H9 (cell line): Measurements from ENCODE around the gene CHRDL1. TPM values are rescaled to one million over a fixed set of nuclear protein-coding genes. Genes with fewer than 3 reads are reported as not detected.

Experiments used
- DNase-seq: peaks from one replicate; pipeline ENCODE4 v3.0.0-alpha.2; 2017
- H2AFZ ChIP-seq: one replicate; pipeline ENCODE4 v1.6.1; 2013; ENCODE audit warnings: mild to moderate bottlenecking, low read length, control low read depth, moderate library complexity
- H2AK5ac ChIP-seq: 2 replicates; pipeline ENCODE4 v1.6.1; 2013; ENCODE audit warnings: low read length, control low read depth, mixed read lengths; ENCODE audit not compliant: insufficient read length
- H2BK120ac ChIP-seq: one replicate; pipeline ENCODE4 v1.6.1; 2013; ENCODE audit warnings: low read depth, mild to moderate bottlenecking, low read length, control low read depth, inconsistent platforms; ENCODE audit not compliant: poor library complexity, severe bottlenecking
- H2BK12ac ChIP-seq: 2 replicates; pipeline ENCODE4 v1.6.1; 2013; ENCODE audit warnings: low read length, control low read depth, mixed read lengths, low read depth; ENCODE audit not compliant: insufficient read length
- H2BK15ac ChIP-seq: 2 replicates; pipeline ENCODE4 v1.6.1; 2013; ENCODE audit warnings: low read depth, low read length, control low read depth
- H2BK20ac ChIP-seq: one replicate; pipeline ENCODE4 v1.6.1; 2013; ENCODE audit warnings: low read depth, mild to moderate bottlenecking, low read length, control low read depth, inconsistent platforms; ENCODE audit not compliant: poor library complexity, severe bottlenecking
- H2BK5ac ChIP-seq: 2 replicates; pipeline ENCODE4 v1.6.1; 2013; ENCODE audit warnings: low read length, control low read depth, mixed read lengths; ENCODE audit not compliant: insufficient read length
- H3K14ac ChIP-seq: 2 replicates; pipeline ENCODE4 v1.6.1; 2013; ENCODE audit warnings: low read length, control low read depth; ENCODE audit not compliant: insufficient read depth
- H3K18ac ChIP-seq: 2 replicates; pipeline ENCODE4 v1.6.1; 2013; ENCODE audit warnings: low read depth, mild to moderate bottlenecking, mixed read lengths, low read length, control low read depth; ENCODE audit not compliant: insufficient read length
- H3K23ac ChIP-seq: 2 replicates; pipeline ENCODE4 v1.6.1; 2013; ENCODE audit warnings: low read length, control low read depth, mixed read lengths, low read depth; ENCODE audit not compliant: insufficient read length
- H3K23me2 ChIP-seq: 2 replicates; pipeline ENCODE4 v1.6.1; 2013; ENCODE audit warnings: low read depth, mild to moderate bottlenecking, mixed read lengths, low read length, control low read depth; ENCODE audit not compliant: insufficient read length, poor library complexity, severe bottlenecking
- H3K27ac ChIP-seq: 2 replicates; pipeline ENCODE4 v1.5.1; 2013; ENCODE audit warnings: low read length, control low read depth, mixed read lengths, low read depth; ENCODE audit not compliant: insufficient read length
- H3K27me3 ChIP-seq: 2 replicates; pipeline ENCODE4 v1.6.1; 2013; ENCODE audit warnings: low read length, control low read depth, inconsistent platforms; ENCODE audit not compliant: insufficient read depth
- H3K4ac ChIP-seq: 2 replicates; pipeline ENCODE4 v1.6.1; 2013; ENCODE audit warnings: low read depth, mild to moderate bottlenecking, control low read depth, inconsistent platforms, low read length, moderate library complexity
- H3K4me1 ChIP-seq: 2 replicates; pipeline ENCODE4 v1.6.1; 2013; ENCODE audit warnings: low read length, control low read depth, inconsistent platforms; ENCODE audit not compliant: insufficient read depth
- H3K4me2 ChIP-seq: 2 replicates; pipeline ENCODE4 v1.6.1; 2013; ENCODE audit warnings: low read length, control low read depth, mixed read lengths; ENCODE audit not compliant: insufficient read length, insufficient read depth
- H3K56ac ChIP-seq: 2 replicates; pipeline ENCODE4 v1.6.1; 2013; ENCODE audit warnings: low read depth, mild to moderate bottlenecking, mixed read lengths, low read length, control low read depth; ENCODE audit not compliant: insufficient read length
- H3K79me1 ChIP-seq: 2 replicates; pipeline ENCODE4 v1.6.1; 2013; ENCODE audit warnings: low read depth, mild to moderate bottlenecking, moderate library complexity, low read length, control low read depth, inconsistent platforms; ENCODE audit not compliant: insufficient read depth, poor library complexity, severe bottlenecking
- H3K79me2 ChIP-seq: 2 replicates; pipeline ENCODE4 v1.6.1; 2013; ENCODE audit warnings: low read length, control low read depth, inconsistent platforms; ENCODE audit not compliant: insufficient read depth
- H3K9ac ChIP-seq: 2 replicates; pipeline ENCODE4 v1.6.1; 2013; ENCODE audit warnings: low read length, control low read depth, mixed read lengths; ENCODE audit not compliant: insufficient read length; ENCODE audit errors: extremely low read depth
- H3K9me3 ChIP-seq: one replicate; pipeline ENCODE4 v1.6.1; 2013; ENCODE audit warnings: low read depth, low read length, inconsistent platforms; ENCODE audit not compliant: control insufficient read depth
- H3T11ph ChIP-seq: one replicate; pipeline ENCODE4 v1.6.1; 2013; ENCODE audit warnings: mild to moderate bottlenecking, low read length, control low read depth, inconsistent platforms
- H4K20me1 ChIP-seq: one replicate; pipeline ENCODE4 v1.6.1; 2013; ENCODE audit not compliant: control insufficient read depth, insufficient read length, insufficient read depth
- H4K5ac ChIP-seq: 2 replicates; pipeline ENCODE4 v1.6.1; 2013; ENCODE audit warnings: low read depth, mild to moderate bottlenecking, mixed read lengths, low read length, control low read depth; ENCODE audit not compliant: insufficient read length
- H4K8ac ChIP-seq: replicated peaks from 2 replicates; pipeline ENCODE4 v1.6.1; 2013; ENCODE audit warnings: low read length, control low read depth, mixed read lengths, low read depth; ENCODE audit not compliant: insufficient read length
- H4K91ac ChIP-seq: 2 replicates; pipeline ENCODE4 v1.6.1; 2013; ENCODE audit warnings: low read depth, mild to moderate bottlenecking, moderate library complexity, mixed read lengths, low read length, control low read depth; ENCODE audit not compliant: insufficient read length
- H3K27ac Mint-ChIP-seq, 3 experiments: 2 replicates in 2 of 3; 3 replicates in 1 of 3; pipeline ENCODE4 v1.8.0; 2020 to 2021; ENCODE audit warnings: mixed read lengths in 3 of 3, mild to moderate bottlenecking in 1 of 3, moderate library complexity in 1 of 3
- H3K27me3 Mint-ChIP-seq: 2 replicates; pipeline ENCODE4 v1.8.0; 2021; ENCODE audit warnings: low read depth, mild to moderate bottlenecking, moderate library complexity, mixed read lengths
- H3K36me3 Mint-ChIP-seq, 3 experiments: 2 replicates in 2 of 3; 3 replicates in 1 of 3; pipeline ENCODE4 v1.8.0; 2020 to 2021; ENCODE audit warnings: low read depth in 3 of 3, mixed read lengths in 3 of 3; ENCODE audit not compliant: insufficient read depth in 1 of 3
- H3K4me1 Mint-ChIP-seq, 2 experiments: 2 replicates each; pipeline ENCODE4 v1.8.0; 2020; ENCODE audit warnings: mixed read lengths in 2 of 2
- H3K4me3 Mint-ChIP-seq, 2 experiments: 2 replicates in 1 of 2; 3 replicates in 1 of 2; pipeline ENCODE4 v1.8.0; 2020 to 2021; ENCODE audit warnings: mild to moderate bottlenecking in 2 of 2, mixed read lengths in 2 of 2, moderate library complexity in 1 of 2
- H3K9me3 Mint-ChIP-seq, 2 experiments: 2 replicates in 1 of 2; 3 replicates in 1 of 2; pipeline ENCODE4 v1.8.0; 2020; ENCODE audit warnings: mild to moderate bottlenecking in 2 of 2, mixed read lengths in 2 of 2, moderate library complexity in 1 of 2
- CTCF ChIP-seq: fragments of 200-600 bp; sonication (generic); conservative IDR thresholded peaks from 3 replicates; pipeline ENCODE4 v1.8.0; 2021; ENCODE audit warnings: antibody characterized with exemption, mild to moderate bottlenecking
- WGBS: extraction: QIAGEN DNeasy Blood & Tissue Kit; methylation state at CpG from one replicate; pipeline ENCODE4 v1.1.7; 2013; ENCODE audit warnings: missing lambda C conversion rate, low lambda C conversion rate, mixed read lengths; ENCODE audit not compliant: insufficient read length; ENCODE audit errors: extremely low coverage; 5-methylcytosine and 5-hydroxymethylcytosine counted together
- total RNA-seq: library from RNA; stranded (reverse); gene quantifications from 2 replicates; pipeline ENCODE4 v1.2.1, GENCODE V29; 2021

The CHRDL1 gene
- total RNA-seq, 1 experiment from 2014 or later = 11.8 TPM

GRCh38 chrX:110669572-110669971 lies 126.0 kb downstream of the CHRDL1 start:
- no peak overlapping the region for H4K8ac ChIP-seq
- no peak overlapping the region for H3K23ac ChIP-seq
- H3K27ac ChIP-seq = no peak overlapping the region
- H3K79me1 ChIP-seq = no peaks in the 10 kb centered on the region
- no peak overlapping the region for H2BK15ac ChIP-seq
- H2BK12ac ChIP-seq = no peak overlapping the region
- H3K14ac ChIP-seq = no peak overlapping the region
- H3K4me1 ChIP-seq = peaks cover 4% of the 10 kb centered on the region; the same call in 1 of the 2 replicates
- H3K23me2 ChIP-seq = no peaks in the 10 kb centered on the region
- H3K27me3 ChIP-seq = no peaks in the 10 kb centered on the region
- H3K18ac ChIP-seq = no peak overlapping the region
- peaks cover 0 to 5% (median 3%) of the 10 kb centered on the region in 3 experiments; a peak in 5 of 7 replicates for H3K36me3 Mint-ChIP-seq
- H4K91ac ChIP-seq = no peak overlapping the region
- DNase-seq = no peak
- whole genome bisulfite sequencing = no CpG with 5 or more reads among the region's 1 CpG
- no peak overlapping the region for H2BK120ac ChIP-seq
- no peak overlapping the region for H2AK5ac ChIP-seq
- H2BK20ac ChIP-seq = no peak overlapping the region
- H2BK5ac ChIP-seq = no peak overlapping the region
- H3K79me2 ChIP-seq = no peaks in the 10 kb centered on the region
- H2AFZ ChIP-seq = no peak overlapping the region
- no peak overlapping the region for H3K56ac ChIP-seq
- no peak overlapping the region for H3K4me2 ChIP-seq
- no peaks in the 10 kb centered on the region for H3K9me3 ChIP-seq
- H3K4me3 Mint-ChIP-seq = no peak overlapping the region
- H3K27ac Mint-ChIP-seq = no peak overlapping the region
- TF ChIP-seq CTCF = no peak
- no peak overlapping the region for H4K5ac ChIP-seq
- no peaks in the 10 kb centered on the region for H3K27me3 Mint-ChIP-seq
- no peak overlapping the region for H3T11ph ChIP-seq
- peaks cover 23 to 25% of the 10 kb centered on the region in 2 experiments for H3K4me1 Mint-ChIP-seq
- no peak overlapping the region for H3K4ac ChIP-seq
- no peaks in the 10 kb centered on the region for H3K9me3 Mint-ChIP-seq
- H4K20me1 ChIP-seq = no peaks in the 10 kb centered on the region
- no peak overlapping the region for H3K9ac ChIP-seq
